Kidney (tissue), 14 donors: ENCODE results near the gene POLR3B. TPM values are rescaled to one million over a fixed set of nuclear protein-coding genes. Genes with fewer than 3 reads are reported as not detected.

ENCODE experiments used
- DNase-seq, 5 donors: peaks; one replicate each; pipeline ENCODE4 v3.0.0-alpha.2; 2013 to 2020
- FAIRE-seq: peaks from 2 replicates; lab custom pipeline; 2012; peaks lifted over from hg19 to GRCh38; lab: Jason Lieb, UNC
- H3K27ac ChIP-seq, 2 donors: one replicate each; pipeline ENCODE4 v1.7.0; 2013; ENCODE audit warnings: low read depth in 2 of 2, low read length in 2 of 2, inconsistent platforms in 1 of 2
- H3K27me3 ChIP-seq: one replicate; pipeline ENCODE4 v1.7.1; 2013; ENCODE audit warnings: low read length, inconsistent platforms; ENCODE audit not compliant: control insufficient read depth, insufficient read depth
- H3K36me3 ChIP-seq, 3 donors: one replicate each; pipeline versions ENCODE4 v1.7.0 to v1.7.1; 2013; ENCODE audit warnings: low read length in 3 of 3, control low read depth in 1 of 3, inconsistent platforms in 1 of 3; ENCODE audit not compliant: insufficient read depth in 3 of 3, control insufficient read depth in 2 of 3
- H3K4me1 ChIP-seq, 3 donors: one replicate each; pipeline versions ENCODE4 v1.7.0 to v1.7.1; 2013; ENCODE audit warnings: low read length in 3 of 3, inconsistent platforms in 1 of 3, low read depth in 1 of 3; ENCODE audit not compliant: control insufficient read depth in 2 of 3, insufficient read depth in 2 of 3
- H3K4me3 ChIP-seq, 3 donors: one replicate each; pipeline versions ENCODE4 v1.7.0 to v1.8.1; 2013; ENCODE audit warnings: low read length in 3 of 3, control low read depth in 1 of 3, inconsistent platforms in 1 of 3
- H3K9ac ChIP-seq, 3 donors: one replicate each; pipeline versions ENCODE4 v1.7.0 to v1.7.1; 2013; ENCODE audit warnings: low read length in 3 of 3, control low read depth in 1 of 3, inconsistent platforms in 1 of 3
- H3K9me3 ChIP-seq, 3 donors: one replicate each; pipeline versions ENCODE4 v1.7.0 to v1.7.1; 2013; ENCODE audit warnings: low read length in 3 of 3, control low read depth in 1 of 3, inconsistent platforms in 1 of 3; ENCODE audit not compliant: control insufficient read depth in 2 of 3, insufficient read depth in 1 of 3
- CTCF ChIP-seq: IDR thresholded peaks from 3 replicates; pipeline ENCODE4 v1.5.1; 2012; ENCODE audit warnings: mild to moderate bottlenecking, moderate library complexity, borderline replicate concordance; ENCODE audit not compliant: insufficient read depth; ENCODE audit errors: extremely low read depth
- intact Hi-C: fragments of 100-400 bp; cut with DNase I; formaldehyde crosslinking; loops from one replicate; pipeline ENCODE4 v1.11.1; 2022
- polyA plus RNA-seq: library from polyadenylated mRNA; stranded (reverse); fragments of 350-450 nt; fragmentation: Illumina TruSeq; extraction: RNeasy Lipid Tissue Mini Kit (QIAGEN cat#74804); gene quantifications from one replicate; pipeline ENCODE4 v1.2.3, GENCODE V29; 2014; ENCODE audit warnings: low read depth, low replicate concordance; ENCODE audit not compliant: insufficient read depth
- total RNA-seq: library from RNA; stranded (reverse); fragmentation: NEBNext Ultra II Directional; extraction: Animal tissue kit (Norgen Biotek cat#: 25700); gene quantifications from one replicate; pipeline ENCODE4 v1.2.1, GENCODE V29; 2021
- donor health status: control.
- donor health status: control.
- donor health status: control.
- donor health status: control.
- donor health status: control.
- donor health status: DM: yes; HTN: yes; CAD: no.
- donor health status: Normal renal cell carcinoma (clear cell type).

POLR3B gene
- total and polyA plus RNA-seq, 2 donors from 2014 or later: 5.2 to 9.7 TPM

- peak overlapping the region; percentile 96 to 99 for H3K27ac ChIP-seq
- peak overlapping the region; percentile 41 to 86 (median 83) for H3K9ac ChIP-seq
- FAIRE-seq (no peak), DNase-seq (no peak)
- H3K9me3 ChIP-seq: no peaks in the 10 kb centered on the region
- no peak for TF ChIP-seq CTCF
- intact Hi-C loops: no loop called here
- H3K36me3 ChIP-seq: peaks cover 0 to 2% (median 0%) of the 10 kb centered on the region in 3 donors
- H3K4me3 ChIP-seq: peak overlapping the region; percentile 88 to 93 (median 89)
- H3K27me3 ChIP-seq: no peaks in the 10 kb centered on the region
- H3K4me1 ChIP-seq: peaks cover 0 to 27% (median 19%) of the 10 kb centered on the region in 3 donors
These were observed 1.1 kb downstream of the POLR3B start for GRCh38 chr12:106358396-106359241.

DNA sequence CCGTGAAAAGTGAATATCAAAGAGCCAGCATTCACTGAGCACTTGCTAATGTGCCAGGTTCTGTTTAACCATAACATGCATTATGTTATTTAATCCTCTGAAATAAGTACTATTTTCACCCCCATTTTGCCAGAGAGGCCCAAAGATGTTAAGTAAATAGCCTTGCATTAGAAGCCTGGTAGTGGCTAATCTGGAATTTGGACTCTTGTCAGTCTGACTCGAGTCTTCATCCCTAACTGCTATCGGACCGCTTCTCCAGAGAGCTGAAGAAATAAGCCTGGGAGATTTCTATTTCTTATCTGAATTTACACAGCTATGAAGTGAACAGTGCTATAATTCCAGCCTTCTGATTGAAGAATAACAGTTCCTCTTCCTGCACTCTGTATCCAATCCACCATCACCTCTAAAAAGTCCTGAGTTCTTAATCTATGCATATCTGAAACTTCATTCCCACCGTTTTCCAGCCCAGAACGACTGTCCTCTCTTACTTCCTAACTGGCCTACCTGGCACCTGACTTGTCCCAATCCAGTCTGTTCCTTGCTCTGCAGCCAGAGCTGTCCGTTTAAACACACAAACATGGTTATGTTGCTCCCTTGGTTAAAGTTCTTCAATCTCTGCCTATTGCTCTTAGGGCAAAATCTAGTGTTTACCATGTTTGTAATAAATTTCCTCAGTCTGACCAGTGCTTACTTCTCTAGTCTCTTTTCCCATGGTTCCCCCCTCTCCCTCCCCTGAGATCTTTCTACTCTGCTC is 2.3 kb downstream of the POLR3B start:
- peaks cover 0 to 5% (median 2%) of the 10 kb centered on the region in 3 donors for H3K36me3 ChIP-seq
- peak overlapping the region in 1 of 3 donors; percentile 0 for H3K9ac ChIP-seq
- H3K27ac ChIP-seq: no peak overlapping the region
- DNase-seq (no peak), FAIRE-seq (no peak)
- H3K4me3 ChIP-seq: peak overlapping the region in 1 of 3 donors; percentile 18
- no peak for TF ChIP-seq CTCF
- H3K9me3 ChIP-seq: no peaks in the 10 kb centered on the region
- no peaks in the 10 kb centered on the region for H3K27me3 ChIP-seq
- peaks cover 0 to 27% (median 19%) of the 10 kb centered on the region in 3 donors for H3K4me1 ChIP-seq
- intact Hi-C loops: no loop called here

GRCh38 chr12:106360400-106360994 is 2.9 kb downstream of the POLR3B start:
- H3K9me3 ChIP-seq: no peaks in the 10 kb centered on the region
- DNase-seq: peak in 1 of 5 donors; percentile 7
- no peak for TF ChIP-seq CTCF

More at GRCh38 chr12:106360400-106360994, 2.9 kb downstream of the POLR3B start:
- intact Hi-C loops: no loop called here
- Histone ChIP-seq H3K27me3 (no peaks in the 10 kb centered on the region), H3K36me3 (peaks cover 0 to 5% (median 2%) of the 10 kb centered on the region in 3 donors), H3K27ac (no peak overlapping the region), H3K4me3 (no peak overlapping the region), H3K4me1 (peaks cover 0 to 27% (median 19%) of the 10 kb centered on the region in 3 donors), H3K9ac (no peak overlapping the region)
- no peak for FAIRE-seq
